ENCODE results near the gene SLC12A8.

GRCh38 chr3:125161607-125162219, 50.8 kb downstream of the SLC12A8 start:
- TF ChIP-seq CTCF (conservative IDR thresholded peaks at IDR 0.05) (no peak), EZH2 (IDR thresholded peaks at IDR 0.05; ENCODE audit: low read depth) (no peak)

All from PC-9 (cell line).